Measurements from ENCODE around the gene IPCEF1. TPM values are rescaled to one million over a fixed set of nuclear protein-coding genes. Genes with fewer than 3 reads are reported as not detected.

IPCEF1 gene
- total RNA-seq, 4 donors from 2014 or later: 0.37 to 8.7 (median 3.8) TPM

GRCh38 chr6:154218787-154219186 is 137.8 kb downstream of the IPCEF1 start:
- in situ Hi-C loops (cut with MboI; ENCODE audit: low pct_ligation_motif_present in 1 of 4, low pct_unique_long_range_greater_than_20kb in 1 of 4, low sequenced_read_pairs in 3 of 4) (no loop called here), intact Hi-C loops (cut with DNase I; ENCODE audit: low total_unique reads) (no loop called here)
- DNase-seq: no peak
- no peak overlapping the region for H3K4me3 ChIP-seq
- TF ChIP-seq EP300 (IDR thresholded peaks at IDR 0.05; ENCODE audit: low read depth): no peak
- TF ChIP-seq POLR2AphosphoS5 (IDR thresholded peaks at IDR 0.05): no peak
- no peak for TF ChIP-seq POLR2A (IDR thresholded peaks at IDR 0.05)
- TF ChIP-seq CTCF (IDR thresholded peaks at IDR 0.05): no peak
- 77 to 84% methylated on average over 6 of the region's 6 CpGs for WGBS, 2 donors (ENCODE audit: low coverage in 1 of 2)
- H3K4me1 ChIP-seq: no peaks in the 10 kb centered on the region
- H3K36me3 ChIP-seq: no peaks in the 10 kb centered on the region
- no peaks in the 10 kb centered on the region for H3K9me3 ChIP-seq
- H3K27ac ChIP-seq: no peak overlapping the region
- H3K27me3 ChIP-seq: no peaks in the 10 kb centered on the region

GRCh38 chr6:154218301-154218700 is 138.3 kb downstream of the IPCEF1 start:
- Histone ChIP-seq H3K36me3 (no peaks in the 10 kb centered on the region), H3K4me3 (no peak overlapping the region), H3K27ac (no peak overlapping the region), H3K27me3 (no peaks in the 10 kb centered on the region), H3K4me1 (no peaks in the 10 kb centered on the region), H3K9me3 (no peaks in the 10 kb centered on the region)
- intact Hi-C loops (cut with DNase I; ENCODE audit: low total_unique reads) (no loop called here), in situ Hi-C loops (cut with MboI; ENCODE audit: low pct_ligation_motif_present in 1 of 4, low pct_unique_long_range_greater_than_20kb in 1 of 4, low sequenced_read_pairs in 3 of 4) (no loop called here)
- DNase-seq: no peak
- no peak for TF ChIP-seq POLR2A (IDR thresholded peaks at IDR 0.05)
- no peak for TF ChIP-seq CTCF (IDR thresholded peaks at IDR 0.05)
- TF ChIP-seq EP300 (IDR thresholded peaks at IDR 0.05; ENCODE audit: low read depth): no peak
- no peak for TF ChIP-seq POLR2AphosphoS5 (IDR thresholded peaks at IDR 0.05)
- WGBS, 2 donors (ENCODE audit: low coverage in 1 of 2): 70 to 86% methylated on average over 4 to 6 of the region's 6 CpGs

- Histone ChIP-seq H3K27ac (no peak overlapping the region), H3K36me3 (no peaks in the 10 kb centered on the region), H3K4me1 (no peaks in the 10 kb centered on the region), H3K9me3 (no peaks in the 10 kb centered on the region), H3K4me3 (no peak overlapping the region), H3K27me3 (no peaks in the 10 kb centered on the region)
- in situ Hi-C loops (cut with MboI; ENCODE audit: low pct_ligation_motif_present in 1 of 4, low pct_unique_long_range_greater_than_20kb in 1 of 4, low sequenced_read_pairs in 3 of 4) (no loop called here), intact Hi-C loops (cut with DNase I; ENCODE audit: low total_unique reads) (no loop called here)
- TF ChIP-seq POLR2AphosphoS5 (IDR thresholded peaks at IDR 0.05): no peak
- no peak for TF ChIP-seq EP300 (IDR thresholded peaks at IDR 0.05; ENCODE audit: low read depth)
- TF ChIP-seq POLR2A (IDR thresholded peaks at IDR 0.05): no peak
- no peak for TF ChIP-seq CTCF (IDR thresholded peaks at IDR 0.05)
- WGBS, 2 donors (ENCODE audit: low coverage in 1 of 2): 77 to 93% methylated on average over 3 of the region's 3 CpGs
- DNase-seq: no peak
Observed at GRCh38 chr6:154213782-154214181, 142.8 kb downstream of the IPCEF1 start.

GRCh38 chr6:154210678-154211077 is 145.9 kb downstream of the IPCEF1 start:
- intact Hi-C loops (cut with DNase I; ENCODE audit: low total_unique reads): no loop called here
- no peak for DNase-seq

More at GRCh38 chr6:154210678-154211077, 145.9 kb downstream of the IPCEF1 start:
- Histone ChIP-seq H3K27me3 (no peaks in the 10 kb centered on the region), H3K4me3 (no peak overlapping the region), H3K36me3 (no peaks in the 10 kb centered on the region), H3K9me3 (no peaks in the 10 kb centered on the region), H3K4me1 (no peaks in the 10 kb centered on the region), H3K27ac (no peak overlapping the region)
- TF ChIP-seq EP300 (IDR thresholded peaks at IDR 0.05; ENCODE audit: low read depth) (no peak), CTCF (IDR thresholded peaks at IDR 0.05) (no peak), POLR2AphosphoS5 (IDR thresholded peaks at IDR 0.05) (no peak), POLR2A (IDR thresholded peaks at IDR 0.05) (no peak)
- in situ Hi-C loops (cut with MboI; ENCODE audit: low pct_ligation_motif_present in 1 of 4, low pct_unique_long_range_greater_than_20kb in 1 of 4, low sequenced_read_pairs in 3 of 4): no loop called here

Data from transverse colon (tissue), 4 donors.